ENCODE data around the gene AGBL4. TPM values are rescaled to one million over a fixed set of nuclear protein-coding genes. Genes with fewer than 3 reads are reported as not detected.

The AGBL4 gene
- total and polyA plus RNA-seq, 9 of the 15 experiments (the other 6 are each of a cell fraction or from before 2014, with no cell fraction given): 0.11 TPM; not detected in 7

DNA sequence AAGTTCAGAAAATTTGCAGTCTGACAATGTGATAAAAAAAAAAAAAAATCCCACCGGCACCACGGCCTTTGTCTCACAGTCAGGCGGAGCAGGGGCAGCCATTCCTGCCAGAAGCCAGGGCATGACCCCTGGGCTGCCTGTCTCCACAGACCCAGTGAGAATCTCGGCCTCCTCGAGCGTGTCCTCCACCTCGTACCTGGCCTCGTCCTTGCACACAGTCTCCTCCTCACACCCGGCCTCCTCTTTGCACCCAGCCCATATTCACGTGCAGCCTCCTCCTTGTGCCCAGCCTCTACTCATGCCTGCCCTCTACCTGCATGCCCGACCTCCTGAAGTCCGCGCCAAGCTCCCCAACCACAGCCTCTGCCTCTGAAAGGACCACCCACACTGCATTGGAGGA is 182.0 kb downstream of the AGBL4 start (continued):
- TF ChIP-seq ZNF436 (CRISPR knock-in tag; IDR thresholded peaks at IDR 0.05): no peak

DNA sequence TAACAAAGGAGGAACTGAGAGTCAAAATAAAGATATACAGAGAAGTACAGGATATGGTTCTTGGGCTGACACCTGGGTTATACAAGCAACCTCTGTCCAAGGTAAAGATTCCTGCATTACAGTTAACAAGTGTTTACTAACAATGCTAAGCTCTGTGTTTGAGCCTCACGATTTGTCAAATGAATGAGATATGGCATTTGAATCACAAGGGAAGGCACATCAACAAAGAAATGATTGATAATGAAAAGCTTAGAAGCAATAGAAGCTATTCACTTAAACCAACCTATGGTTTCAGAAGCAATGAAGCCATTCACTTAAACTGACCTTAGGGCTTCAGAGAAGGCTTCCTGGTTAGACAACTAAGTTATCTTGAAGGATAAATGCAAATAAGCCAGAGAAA is 199.5 kb downstream of the AGBL4 start:
- 0% methylated on average over 1 of the region's 1 CpG for WGBS (ENCODE audit: insufficient coverage, low coverage, missing lambda C conversion rate)

More for the DNA sequence above, 199.5 kb downstream of the AGBL4 start:
- Histone ChIP-seq H3K9me3 (replicated peaks; ENCODE audit: control insufficient read depth, insufficient read depth, low read depth, low read length) (no peaks in the 10 kb centered on the region; the same call in 1 of the 2 replicates), H3K9ac (ENCODE audit: insufficient read depth in 1 of 2, low read depth in 2 of 2, low read length in 2 of 2) (no peak overlapping the region), H4K20me1 (replicated peaks; ENCODE audit: control insufficient read depth, insufficient read depth, low read length) (no peaks in the 10 kb centered on the region), H3K4me3 (no peak overlapping the region), H3K4me2 (ENCODE audit: insufficient read depth, low read length) (no peak overlapping the region), H3K4me1 (replicated peaks in 1 of 2; ENCODE audit: control insufficient read depth in 2 of 2, insufficient read depth in 2 of 2, low read length in 2 of 2) (no peaks in the 10 kb centered on the region), H3K9me1 (ENCODE audit: control insufficient read depth, insufficient read depth, low read length) (no peaks in the 10 kb centered on the region), H3K27ac (ENCODE audit: extremely low read depth, low read depth, low read length) (no peak overlapping the region), H3K36me3 (ENCODE audit: control insufficient read depth, insufficient read depth, low read length) (no peaks in the 10 kb centered on the region), H3K27me3 (ENCODE audit: control insufficient read depth in 2 of 2, insufficient read depth in 2 of 2, low read length in 2 of 2) (no peaks in the 10 kb centered on the region), H2AFZ (ENCODE audit: low read depth, low read length) (no peak overlapping the region), H3K79me2 (ENCODE audit: control insufficient read depth, insufficient read depth, low read length) (no peaks in the 10 kb centered on the region)
- FAIRE-seq (no peak), ATAC-seq (no peak), DNase-seq (ENCODE audit: extremely low read depth in 1 of 4, low spot score in 3 of 4) (no peak)
- in situ Hi-C loops (cut with MboI): no loop called here
- intact Hi-C loops (cut with micrococcal nuclease): no loop called here
- no TSS peak for BruUV-seq (replicated peaks)
- TF ChIP-seq ZNF324 (CRISPR knock-in tag; IDR thresholded peaks at IDR 0.05): no peak
- TF ChIP-seq ZNF347 (CRISPR knock-in tag; IDR thresholded peaks at IDR 0.05; ENCODE audit: low read depth): no peak
- TF ChIP-seq, protein P1, sequence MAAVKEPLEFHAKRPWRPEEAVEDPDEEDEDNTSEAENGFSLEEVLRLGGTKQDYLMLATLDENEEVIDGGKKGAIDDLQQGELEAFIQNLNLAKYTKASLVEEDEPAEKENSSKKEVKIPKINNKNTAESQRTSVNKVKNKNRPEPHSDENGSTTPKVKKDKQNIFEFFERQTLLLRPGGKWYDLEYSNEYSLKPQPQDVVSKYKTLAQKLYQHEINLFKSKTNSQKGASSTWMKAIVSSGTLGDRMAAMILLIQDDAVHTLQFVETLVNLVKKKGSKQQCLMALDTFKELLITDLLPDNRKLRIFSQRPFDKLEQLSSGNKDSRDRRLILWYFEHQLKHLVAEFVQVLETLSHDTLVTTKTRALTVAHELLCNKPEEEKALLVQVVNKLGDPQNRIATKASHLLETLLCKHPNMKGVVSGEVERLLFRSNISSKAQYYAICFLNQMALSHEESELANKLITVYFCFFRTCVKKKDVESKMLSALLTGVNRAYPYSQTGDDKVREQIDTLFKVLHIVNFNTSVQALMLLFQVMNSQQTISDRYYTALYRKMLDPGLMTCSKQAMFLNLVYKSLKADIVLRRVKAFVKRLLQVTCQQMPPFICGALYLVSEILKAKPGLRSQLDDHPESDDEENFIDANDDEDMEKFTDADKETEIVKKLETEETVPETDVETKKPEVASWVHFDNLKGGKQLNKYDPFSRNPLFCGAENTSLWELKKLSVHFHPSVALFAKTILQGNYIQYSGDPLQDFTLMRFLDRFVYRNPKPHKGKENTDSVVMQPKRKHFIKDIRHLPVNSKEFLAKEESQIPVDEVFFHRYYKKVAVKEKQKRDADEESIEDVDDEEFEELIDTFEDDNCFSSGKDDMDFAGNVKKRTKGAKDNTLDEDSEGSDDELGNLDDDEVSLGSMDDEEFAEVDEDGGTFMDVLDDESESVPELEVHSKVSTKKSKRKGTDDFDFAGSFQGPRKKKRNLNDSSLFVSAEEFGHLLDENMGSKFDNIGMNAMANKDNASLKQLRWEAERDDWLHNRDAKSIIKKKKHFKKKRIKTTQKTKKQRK (IDR thresholded peaks at IDR 0.05; ENCODE audit: borderline replicate concordance, low read depth, low read length): no peak
- no peak for TF ChIP-seq DPF2 (IDR thresholded peaks at IDR 0.05)
- no peak for TF ChIP-seq ZNF143 (CRISPR knock-in tag; IDR thresholded peaks at IDR 0.05)
- no peak for TF ChIP-seq ZSCAN29 (IDR thresholded peaks at IDR 0.05)
- no peak for TF ChIP-seq KDM2B (CRISPR knock-in tag; IDR thresholded peaks at IDR 0.05)
- no peak for TF ChIP-seq SRSF1 (IDR thresholded peaks at IDR 0.05; ENCODE audit: low read depth, low read length)
- TF ChIP-seq TCF3 (CRISPR knock-in tag; IDR thresholded peaks at IDR 0.05): no peak
- TF ChIP-seq, protein P2, sequence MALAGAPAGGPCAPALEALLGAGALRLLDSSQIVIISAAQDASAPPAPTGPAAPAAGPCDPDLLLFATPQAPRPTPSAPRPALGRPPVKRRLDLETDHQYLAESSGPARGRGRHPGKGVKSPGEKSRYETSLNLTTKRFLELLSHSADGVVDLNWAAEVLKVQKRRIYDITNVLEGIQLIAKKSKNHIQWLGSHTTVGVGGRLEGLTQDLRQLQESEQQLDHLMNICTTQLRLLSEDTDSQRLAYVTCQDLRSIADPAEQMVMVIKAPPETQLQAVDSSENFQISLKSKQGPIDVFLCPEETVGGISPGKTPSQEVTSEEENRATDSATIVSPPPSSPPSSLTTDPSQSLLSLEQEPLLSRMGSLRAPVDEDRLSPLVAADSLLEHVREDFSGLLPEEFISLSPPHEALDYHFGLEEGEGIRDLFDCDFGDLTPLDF (CRISPR knock-in tag; IDR thresholded peaks at IDR 0.05): no peak
- CTCF ChIA-PET (ENCODE audit: low intra/inter-chr PET ratio): no interaction called here
- POLR2A ChIA-PET: no interaction called here
